Ascending aorta (tissue), 2 donors: ENCODE results near the gene SDK1. TPM values are rescaled to one million over a fixed set of nuclear protein-coding genes. Genes with fewer than 3 reads are reported as not detected.

Experiments used
- DNase-seq, 2 donors: peaks; one replicate each; pipeline ENCODE4 v3.0.0-alpha.2; 2019; ENCODE audit warnings: low spot score in 2 of 2
- H3K27ac ChIP-seq, 2 donors: fragments of 200-600 bp; sonication (generic); one replicate each; pipeline ENCODE4 v1.5.1; 2016 to 2017; ENCODE audit warnings: mild to moderate bottlenecking in 1 of 2
- H3K27me3 ChIP-seq: fragments of 200-600 bp; sonication (generic); one replicate; pipeline ENCODE4 v1.5.1; 2017
- H3K36me3 ChIP-seq, 2 donors: fragments of 200-600 bp; sonication (generic); one replicate each; pipeline ENCODE4 v1.5.1; 2016
- H3K4me1 ChIP-seq, 2 donors: fragments of 200-600 bp; sonication (generic); one replicate each; pipeline ENCODE4 v1.5.1; 2016 to 2017; ENCODE audit warnings: mild to moderate bottlenecking in 1 of 2
- H3K4me3 ChIP-seq, 2 donors: fragments of 200-600 bp; sonication (generic); one replicate each; pipeline ENCODE4 v1.5.1; 2016 to 2017; ENCODE audit warnings: mild to moderate bottlenecking in 1 of 2
- H3K9me3 ChIP-seq, 2 donors: fragments of 200-600 bp; sonication (generic); one replicate each; pipeline ENCODE4 v1.5.1; 2016
- intact Hi-C: fragments of 100-400 bp; cut with DNase I; formaldehyde crosslinking; loops from one replicate; pipeline ENCODE4 v1.15.1; 2023
- total RNA-seq: library from RNA; depleted of rRNA; stranded (reverse); fragments of >200 nt; gene quantifications from one replicate; pipeline ENCODE4 v1.1.0, GENCODE V29; 2016
- TF ChIP-seq, protein P1 (sequence below), 3 experiments: fragments of 200-600 bp in 2 of 3; fragments of 450-650 bp in 1 of 3; sonication (generic) in 2 of 3; IDR thresholded peaks; one replicate each; pipeline ENCODE4 v1.5.1; 2016 to 2019; ENCODE audit warnings: antibody characterized with exemption in 3 of 3, mild to moderate bottlenecking in 1 of 3, moderate library complexity in 1 of 3

SDK1 gene
- total RNA-seq, 1 donor from 2014 or later: 13.3 TPM

DNA sequence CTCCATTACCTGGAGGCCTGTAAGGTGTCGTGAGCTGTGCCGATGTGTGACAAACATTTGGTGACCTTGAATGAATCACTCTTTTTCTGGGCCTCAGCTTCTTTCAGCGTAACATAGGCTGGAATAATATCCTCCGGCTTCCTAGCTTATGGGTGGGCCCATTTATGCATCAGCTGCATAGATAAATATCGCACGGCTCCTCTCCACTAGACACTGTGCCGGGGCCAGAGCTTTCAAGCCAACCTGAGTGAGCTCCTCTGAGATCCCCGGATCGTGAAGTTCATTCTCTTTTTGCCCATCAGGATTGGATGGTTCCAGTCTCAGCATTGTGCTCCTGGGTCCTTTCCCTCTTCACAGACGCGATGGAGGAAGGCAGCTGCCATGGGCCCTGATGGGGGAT lies 806.8 kb downstream of the SDK1 start:
- TF ChIP-seq, protein P1, sequence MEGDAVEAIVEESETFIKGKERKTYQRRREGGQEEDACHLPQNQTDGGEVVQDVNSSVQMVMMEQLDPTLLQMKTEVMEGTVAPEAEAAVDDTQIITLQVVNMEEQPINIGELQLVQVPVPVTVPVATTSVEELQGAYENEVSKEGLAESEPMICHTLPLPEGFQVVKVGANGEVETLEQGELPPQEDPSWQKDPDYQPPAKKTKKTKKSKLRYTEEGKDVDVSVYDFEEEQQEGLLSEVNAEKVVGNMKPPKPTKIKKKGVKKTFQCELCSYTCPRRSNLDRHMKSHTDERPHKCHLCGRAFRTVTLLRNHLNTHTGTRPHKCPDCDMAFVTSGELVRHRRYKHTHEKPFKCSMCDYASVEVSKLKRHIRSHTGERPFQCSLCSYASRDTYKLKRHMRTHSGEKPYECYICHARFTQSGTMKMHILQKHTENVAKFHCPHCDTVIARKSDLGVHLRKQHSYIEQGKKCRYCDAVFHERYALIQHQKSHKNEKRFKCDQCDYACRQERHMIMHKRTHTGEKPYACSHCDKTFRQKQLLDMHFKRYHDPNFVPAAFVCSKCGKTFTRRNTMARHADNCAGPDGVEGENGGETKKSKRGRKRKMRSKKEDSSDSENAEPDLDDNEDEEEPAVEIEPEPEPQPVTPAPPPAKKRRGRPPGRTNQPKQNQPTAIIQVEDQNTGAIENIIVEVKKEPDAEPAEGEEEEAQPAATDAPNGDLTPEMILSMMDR (IDR thresholded peaks at IDR 0.05): no peak
- Histone ChIP-seq H3K27me3 (no peaks in the 10 kb centered on the region), H3K36me3 (peaks cover 0 to 15% of the 10 kb centered on the region in 2 donors), H3K9me3 (no peaks in the 10 kb centered on the region), H3K27ac (no peak overlapping the region), H3K4me1 (no peaks in the 10 kb centered on the region), H3K4me3 (no peak overlapping the region)
- intact Hi-C loops: no loop called here
- DNase-seq: no peak

DNA sequence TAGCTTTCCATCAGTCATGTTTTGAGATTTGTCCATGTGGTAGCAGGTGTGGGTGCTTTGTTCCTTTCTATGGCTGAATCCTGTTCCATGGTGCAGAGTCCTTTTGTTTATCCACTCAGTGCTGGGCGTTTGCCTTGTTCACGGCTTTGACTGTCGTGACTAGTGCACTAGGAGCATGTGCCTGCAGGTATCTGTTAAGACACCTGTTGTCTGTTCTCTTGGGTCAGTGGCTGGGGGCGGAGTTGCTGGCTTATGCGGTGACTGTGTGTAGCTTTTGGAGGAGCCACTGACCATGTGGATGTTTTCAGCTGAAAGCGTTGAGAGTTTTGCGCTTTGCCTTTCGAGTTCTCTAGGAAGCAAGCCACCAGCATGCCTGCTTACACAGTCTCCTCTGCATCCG lies 807.9 kb downstream of the SDK1 start:
- no peaks in the 10 kb centered on the region for H3K9me3 ChIP-seq
- no peaks in the 10 kb centered on the region for H3K27me3 ChIP-seq
- intact Hi-C loops: no loop called here
- H3K4me1 ChIP-seq: no peaks in the 10 kb centered on the region
- no peak overlapping the region for H3K27ac ChIP-seq
- no peak for DNase-seq
- H3K36me3 ChIP-seq: peaks cover 4 to 24% of the 10 kb centered on the region in 2 donors
- no peak overlapping the region for H3K4me3 ChIP-seq
- TF ChIP-seq, protein P1 (IDR thresholded peaks at IDR 0.05): no peak

DNA sequence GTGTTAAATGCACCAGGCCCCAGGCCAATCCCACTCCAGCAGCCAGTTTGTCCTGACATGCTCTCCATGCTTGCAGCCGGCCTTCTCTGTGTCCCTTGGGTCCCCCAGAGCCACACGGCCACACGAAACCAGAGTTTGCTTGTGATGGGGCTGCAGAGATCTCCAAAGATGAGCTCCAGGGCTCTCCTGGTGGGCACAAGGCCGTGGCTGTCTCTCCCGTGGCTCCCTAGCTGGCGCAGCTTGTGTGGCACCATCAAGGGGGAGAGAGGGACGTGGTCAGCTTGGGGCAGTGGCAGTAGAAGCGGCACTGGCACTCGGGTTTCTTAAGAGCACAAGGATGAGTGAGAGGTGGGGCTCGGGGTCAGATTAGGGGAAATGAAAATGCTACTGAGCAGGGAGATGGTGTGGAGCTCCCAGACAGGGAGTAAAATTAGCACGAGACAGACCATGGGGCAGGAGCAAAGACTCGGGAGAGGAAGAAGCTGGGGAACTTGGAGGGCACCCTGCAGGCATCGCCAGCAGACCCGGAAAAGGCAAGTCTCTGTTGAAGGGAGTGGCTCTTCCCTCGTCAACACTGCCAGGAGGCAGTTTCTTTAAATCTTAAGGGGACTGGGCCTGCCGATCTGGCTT lies 808.5 kb downstream of the SDK1 start:
- intact Hi-C loops: no loop called here
- DNase-seq: no peak
- peaks cover 10 to 30% of the 10 kb centered on the region in 2 donors for H3K36me3 ChIP-seq

DNA sequence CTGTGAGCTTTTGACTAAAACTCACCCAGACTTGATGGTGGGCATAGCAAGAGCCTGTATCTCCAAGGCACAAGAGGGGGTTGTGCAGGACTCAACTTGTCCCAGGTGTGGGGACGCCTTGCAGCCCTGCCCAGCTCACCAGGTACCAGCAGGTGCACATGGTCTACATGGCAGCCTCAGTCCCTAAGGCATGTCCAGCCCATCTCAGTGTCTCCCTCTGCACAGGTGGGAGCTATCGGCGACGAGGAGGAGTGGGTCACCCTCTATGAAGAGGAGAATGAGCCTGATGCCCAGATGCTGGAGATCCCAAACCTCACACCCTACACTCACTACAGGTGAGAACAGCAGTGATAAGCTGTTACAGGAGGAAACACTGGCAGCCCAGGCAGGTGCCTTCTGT lies 809.4 kb downstream of the SDK1 start:
- no peaks in the 10 kb centered on the region for H3K27me3 ChIP-seq
- H3K36me3 ChIP-seq: peaks cover 17 to 39% of the 10 kb centered on the region in 2 donors
- H3K9me3 ChIP-seq: no peaks in the 10 kb centered on the region
- no peaks in the 10 kb centered on the region for H3K4me1 ChIP-seq
- H3K27ac ChIP-seq: no peak overlapping the region
- intact Hi-C loops: no loop called here
- no peak overlapping the region for H3K4me3 ChIP-seq
- no peak for DNase-seq
- TF ChIP-seq, protein P1 (IDR thresholded peaks at IDR 0.05): no peak

More for the DNA sequence above, 808.5 kb downstream of the SDK1 start:
- Histone ChIP-seq H3K27ac (no peak overlapping the region), H3K4me3 (no peak overlapping the region), H3K27me3 (no peaks in the 10 kb centered on the region), H3K9me3 (no peaks in the 10 kb centered on the region), H3K4me1 (no peaks in the 10 kb centered on the region)
- TF ChIP-seq, protein P1 (IDR thresholded peaks at IDR 0.05): no peak

DNA sequence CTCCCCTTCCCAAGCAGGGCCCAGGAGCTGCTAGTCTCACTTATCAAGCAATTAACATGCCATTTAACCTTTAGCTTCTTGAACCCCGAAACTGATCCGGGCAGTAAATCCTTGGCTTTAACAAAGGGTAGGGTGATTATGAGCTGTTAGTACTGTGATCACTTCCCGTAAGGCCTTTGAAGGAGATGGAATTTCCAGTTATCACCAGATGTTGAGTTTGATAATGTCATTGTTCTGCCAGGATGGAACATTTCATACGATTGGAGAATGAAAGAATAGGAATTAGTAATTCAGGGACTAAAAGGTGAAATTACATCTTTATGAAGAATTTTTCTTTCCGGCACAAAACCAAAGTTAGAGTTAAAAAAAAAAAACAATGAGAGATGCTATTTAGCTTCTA lies 810.1 kb downstream of the SDK1 start:
- DNase-seq: no peak
- no peaks in the 10 kb centered on the region for H3K27me3 ChIP-seq
- TF ChIP-seq, protein P1 (IDR thresholded peaks at IDR 0.05): no peak
- H3K4me3 ChIP-seq: no peak overlapping the region
- no peaks in the 10 kb centered on the region for H3K9me3 ChIP-seq
- H3K27ac ChIP-seq: no peak overlapping the region
- H3K36me3 ChIP-seq: peaks cover 17 to 43% of the 10 kb centered on the region in 2 donors
- intact Hi-C loops: no loop called here
- H3K4me1 ChIP-seq: no peaks in the 10 kb centered on the region

DNA sequence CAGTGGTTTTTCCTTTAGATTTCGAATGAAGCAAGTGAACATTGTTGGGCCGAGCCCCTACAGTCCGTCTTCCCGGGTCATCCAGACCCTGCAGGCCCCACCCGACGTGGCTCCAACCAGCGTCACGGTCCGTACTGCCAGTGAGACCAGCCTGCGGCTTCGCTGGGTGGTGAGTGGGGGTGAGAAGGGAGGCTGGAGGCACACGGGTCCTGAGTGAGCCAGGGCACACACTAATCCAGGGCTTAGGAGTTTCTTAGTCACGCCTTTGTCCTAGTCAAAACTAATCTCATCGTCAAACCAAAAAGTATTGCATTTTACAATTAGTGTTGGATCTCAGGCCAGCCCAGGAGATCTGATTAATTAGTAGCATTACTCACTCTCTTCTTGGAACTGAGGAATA lies 812.2 kb downstream of the SDK1 start:
- H3K27me3 ChIP-seq: no peaks in the 10 kb centered on the region
- H3K27ac ChIP-seq: no peak overlapping the region
- no peaks in the 10 kb centered on the region for H3K9me3 ChIP-seq
- H3K36me3 ChIP-seq: peaks cover 17 to 56% of the 10 kb centered on the region in 2 donors
- intact Hi-C loops: no loop called here
- no peaks in the 10 kb centered on the region for H3K4me1 ChIP-seq
- no peak overlapping the region for H3K4me3 ChIP-seq
- no peak for DNase-seq
- TF ChIP-seq, protein P1 (IDR thresholded peaks at IDR 0.05): no peak
